ENCODE data around the gene SERPINE1.
"Not testable (repeated sequence)": the region's sequence is repeated elsewhere in the genome, so short reads cannot be mapped to it uniquely, and the experiment has no call there.

Gene SERPINE1

GRCh38 chr7:101124376-101125056 is 2.4 kb upstream of the SERPINE1 start:
- DNase-seq, result no peak

- no peak for DNase-seq
Measured at GRCh38 chr7:101125989-101126650, 784 bp upstream of the SERPINE1 start.

- DNase-seq, result no peak
Measured at GRCh38 chr7:101127460-101128039, 646 bp downstream of the SERPINE1 start.

- no peak for DNase-seq
Measured at GRCh38 chr7:101128040-101128834, 1.3 kb downstream of the SERPINE1 start.

DNA sequence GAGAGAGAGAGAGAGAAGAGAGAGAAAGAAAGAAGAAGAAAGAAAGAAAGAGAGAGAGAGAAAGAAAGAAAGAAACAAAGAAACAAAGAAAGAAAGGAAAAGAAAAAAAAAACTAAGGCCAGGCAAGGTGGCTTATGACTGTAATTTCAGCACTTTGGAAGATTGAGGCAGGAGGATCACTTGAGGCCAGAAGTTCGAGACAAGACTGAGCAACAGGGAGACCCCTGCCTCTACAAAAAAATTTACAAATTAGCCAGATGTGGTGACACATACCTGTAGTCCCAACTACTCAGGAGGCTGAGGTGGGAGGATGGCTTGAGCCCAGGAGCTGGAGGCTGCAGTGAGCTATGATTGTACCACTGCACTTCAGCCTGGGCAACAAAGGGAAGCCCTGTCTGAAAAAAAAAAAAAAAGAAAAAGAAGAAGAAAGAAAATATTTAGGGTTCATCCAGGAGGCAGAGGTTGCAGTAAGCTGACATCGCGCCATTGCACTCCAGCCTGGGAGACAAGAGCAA is 2.8 kb downstream of the SERPINE1 start:
- DNase-seq, result no peak

GRCh38 chr7:101132626-101133600 is 6.0 kb downstream of the SERPINE1 start:
- not testable (repeated sequence) for DNase-seq

- DNase-seq, result no peak
Measured at GRCh38 chr7:101133621-101134398, 6.9 kb downstream of the SERPINE1 start.

- DNase-seq, result no peak
Measured at GRCh38 chr7:101134399-101134980, 7.6 kb downstream of the SERPINE1 start.

- no peak for DNase-seq
Measured at GRCh38 chr7:101137651-101138212, 10.8 kb downstream of the SERPINE1 start.

DNA sequence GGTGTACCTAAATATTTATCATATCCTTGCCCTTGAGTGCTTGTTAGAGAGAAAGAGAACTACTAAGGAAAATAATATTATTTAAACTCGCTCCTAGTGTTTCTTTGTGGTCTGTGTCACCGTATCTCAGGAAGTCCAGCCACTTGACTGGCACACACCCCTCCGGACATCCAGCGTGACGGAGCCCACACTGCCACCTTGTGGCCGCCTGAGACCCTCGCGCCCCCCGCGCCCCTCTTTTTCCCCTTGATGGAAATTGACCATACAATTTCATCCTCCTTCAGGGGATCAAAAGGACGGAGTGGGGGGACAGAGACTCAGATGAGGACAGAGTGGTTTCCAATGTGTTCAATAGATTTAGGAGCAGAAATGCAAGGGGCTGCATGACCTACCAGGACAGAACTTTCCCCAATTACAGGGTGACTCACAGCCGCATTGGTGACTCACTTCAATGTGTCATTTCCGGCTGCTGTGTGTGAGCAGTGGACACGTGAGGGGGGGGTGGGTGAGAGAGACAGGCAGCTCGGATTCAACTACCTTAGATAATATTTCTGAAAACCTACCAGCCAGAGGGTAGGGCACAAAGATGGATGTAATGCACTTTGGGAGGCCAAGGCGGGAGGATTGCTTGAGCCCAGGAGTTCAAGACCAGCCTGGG is 11.4 kb downstream of the SERPINE1 start:
- no peak for DNase-seq

DNA sequence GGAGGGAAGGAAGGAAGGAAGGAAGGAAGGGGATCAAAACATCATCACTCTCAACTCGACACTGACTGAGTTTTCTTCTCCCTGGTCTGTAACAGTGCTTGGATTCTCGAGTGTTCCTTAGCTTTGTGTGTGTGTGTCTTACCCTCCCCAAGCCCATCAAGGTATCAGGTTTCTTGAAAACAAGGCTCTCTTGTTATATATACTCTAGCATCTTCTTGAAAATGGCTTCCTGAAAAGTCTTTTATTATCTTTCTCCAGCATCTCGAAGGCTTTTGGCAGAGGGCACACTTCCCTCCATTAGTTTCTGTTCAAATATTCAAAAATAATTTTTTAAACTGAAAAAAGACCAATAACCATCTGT is 13.4 kb downstream of the SERPINE1 start:
- DNase-seq, result no peak

- DNase-seq, result no peak
Measured at GRCh38 chr7:101140746-101141382, 14.0 kb downstream of the SERPINE1 start.

- no peak for DNase-seq
Measured at GRCh38 chr7:101151908-101152651, 25.2 kb downstream of the SERPINE1 start.

- DNase-seq, result peak; percentile 86
Measured at GRCh38 chr7:101153969-101154692, 27.2 kb downstream of the SERPINE1 start, which contains the start of gene AP1S1. TSS of gene AP1S1 (plus strand) at chr7:101154476. CDS start at chr7:101154515, 39 bp downstream.

GRCh38 chr7:101154693-101155102 is 27.8 kb downstream of the SERPINE1 start:
- DNase-seq, result no peak

GRCh38 chr7:101155303-101155702 is 28.4 kb downstream of the SERPINE1 start:
- DNase-seq, result no peak

DNA sequence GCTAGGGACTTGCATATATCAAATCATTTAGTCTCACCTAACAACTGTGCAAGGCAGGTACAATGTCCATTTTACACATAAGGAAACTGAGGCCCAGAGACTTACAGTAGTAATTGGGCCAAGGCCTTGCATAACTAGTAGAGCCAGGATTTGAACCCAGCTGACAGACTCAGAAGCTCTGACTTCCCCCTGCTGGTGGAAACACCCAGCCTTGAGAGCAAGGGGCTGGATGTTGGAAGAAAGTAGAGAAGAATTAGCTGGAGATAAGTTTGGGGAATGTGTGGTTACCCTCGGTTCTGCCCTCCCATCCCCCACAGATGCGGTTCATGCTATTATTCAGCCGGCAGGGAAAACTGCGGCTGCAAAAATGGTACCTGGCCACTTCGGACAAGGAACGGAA is 29.4 kb downstream of the SERPINE1 start:
- DNase-seq, result no peak
